ENCODE results near the gene RBAK.

DNA sequence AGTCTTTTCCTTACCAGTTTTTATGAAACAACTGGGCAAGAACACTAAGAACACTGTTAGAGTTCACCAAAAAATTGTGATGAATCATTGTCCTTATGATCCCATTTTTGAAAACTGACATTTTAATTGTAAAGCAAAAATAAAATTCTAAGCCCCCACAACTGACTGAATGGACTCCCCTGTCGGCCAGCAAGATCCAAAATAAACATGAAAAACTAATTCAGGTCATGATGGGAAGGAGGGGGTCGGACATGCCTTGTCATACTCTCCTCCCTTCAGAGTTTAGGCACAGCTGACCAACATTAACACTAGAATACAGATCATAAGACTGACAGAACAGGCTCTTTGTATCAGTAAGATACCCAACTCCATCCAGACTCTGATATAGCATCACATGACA, 2.0 kb upstream of the RBAK start:
- no peak for TF ChIP-seq POLR2A (IDR thresholded peaks at IDR 0.05)
- TF ChIP-seq EP300 (IDR thresholded peaks at IDR 0.05) = no peak
- TF ChIP-seq CTCF (IDR thresholded peaks at IDR 0.05) = no peak

Measured in gastroesophageal sphincter (tissue), 3 donors.